ENCODE measurements around the gene POLR3GL. TPM values are rescaled to one million over a fixed set of nuclear protein-coding genes. Genes with fewer than 3 reads are reported as not detected.

The POLR3GL gene
- total RNA-seq, 1 experiment from 2014 or later = 21.0 TPM

- DNase-seq (ENCODE audit: low spot score) = no peak
These were observed 28.6 kb downstream of the POLR3GL start for GRCh38 chr1:145992958-145993617.

GRCh38 chr1:145993618-145994390, 29.3 kb downstream of the POLR3GL start:
- no peak for DNase-seq (ENCODE audit: low spot score)

GRCh38 chr1:145994391-145995120, 30.1 kb downstream of the POLR3GL start:
- no peak for DNase-seq (ENCODE audit: low spot score)

- DNase-seq (ENCODE audit: low spot score) = no peak
These were observed 30.8 kb downstream of the POLR3GL start for GRCh38 chr1:145995148-145995881.

- DNase-seq (ENCODE audit: low spot score) = no peak
These were observed 31.5 kb downstream of the POLR3GL start for GRCh38 chr1:145995964-145996432.

GRCh38 chr1:145996433-145997015, 32.0 kb downstream of the POLR3GL start, which contains the start of gene TXNIP:
TXNIP (minus strand) TSS chr1:145996579; CDS start chr1:145996266, 313 bp downstream.
- peak; percentile 94 for DNase-seq (ENCODE audit: low spot score)

- no peak for DNase-seq (ENCODE audit: low spot score)
These were observed 32.7 kb downstream of the POLR3GL start for GRCh38 chr1:145997016-145997717.

GRCh38 chr1:145997718-145998023, 33.2 kb downstream of the POLR3GL start:
- DNase-seq (ENCODE audit: low spot score) = no peak

GRCh38 chr1:145999321-146000024, 35.0 kb downstream of the POLR3GL start:
- no peak for DNase-seq (ENCODE audit: low spot score)

GRCh38 chr1:146001709-146002108, 37.2 kb downstream of the POLR3GL start:
- no peak for DNase-seq (ENCODE audit: low spot score)

GRCh38 chr1:146007489-146008133, 43.1 kb downstream of the POLR3GL start:
- DNase-seq (ENCODE audit: low spot score) = no peak

GRCh38 chr1:146010126-146010738, 45.7 kb downstream of the POLR3GL start:
- DNase-seq (ENCODE audit: low spot score) = no peak

- peak; percentile 87 for DNase-seq (ENCODE audit: low spot score)
These were observed 48.4 kb downstream of the POLR3GL start for GRCh38 chr1:146012703-146013558.

- DNase-seq (ENCODE audit: low spot score) = no peak
These were observed 49.1 kb downstream of the POLR3GL start for GRCh38 chr1:146013559-146013922.

GRCh38 chr1:146016891-146017290, 52.4 kb downstream of the POLR3GL start:
- DNase-seq (ENCODE audit: low spot score) = no peak

- no peak for DNase-seq (ENCODE audit: low spot score)
These were observed 55.0 kb downstream of the POLR3GL start for GRCh38 chr1:146019231-146020057.
